Measurements from ENCODE around the gene CTNNA2. TPM values are rescaled to one million over a fixed set of nuclear protein-coding genes. Genes with fewer than 3 reads are reported as not detected.

The CTNNA2 gene
- total and polyA plus RNA-seq, 9 of the 15 experiments (the other 6 are each of a cell fraction or from before 2014, with no cell fraction given): 0.03 to 0.40 (median 0.15) TPM

DNA sequence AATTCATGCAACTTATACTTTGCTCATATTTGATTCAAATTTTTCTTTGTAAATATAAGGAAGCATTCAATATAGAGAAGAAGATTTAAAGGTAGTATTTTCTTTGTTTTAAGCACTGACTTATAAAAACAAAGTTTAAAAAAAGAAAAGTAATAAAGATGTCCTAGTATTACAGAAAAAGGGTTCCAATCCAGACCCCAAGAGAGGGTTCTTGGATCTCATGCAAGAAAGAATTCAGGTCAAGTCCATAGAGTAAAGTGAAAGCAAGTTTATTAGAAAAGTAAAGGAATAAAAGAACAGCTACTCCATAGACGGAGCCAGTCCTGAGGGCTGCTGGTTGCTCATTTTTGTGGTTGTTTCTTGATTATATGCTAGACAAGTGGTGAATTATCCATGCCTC, 267.9 kb downstream of the CTNNA2 start:
- Histone ChIP-seq H3K9me1 (ENCODE audit: control insufficient read depth, insufficient read depth, low read length) (no peaks in the 10 kb centered on the region), H3K9me3 (replicated peaks; ENCODE audit: control insufficient read depth, insufficient read depth, low read depth, low read length) (no peaks in the 10 kb centered on the region), H3K9ac (ENCODE audit: insufficient read depth in 1 of 2, low read depth in 2 of 2, low read length in 2 of 2) (no peak overlapping the region), H3K27me3 (ENCODE audit: control insufficient read depth in 2 of 2, insufficient read depth in 2 of 2, low read length in 2 of 2) (no peaks in the 10 kb centered on the region), H2AFZ (ENCODE audit: low read depth, low read length) (no peak overlapping the region), H3K36me3 (ENCODE audit: control insufficient read depth, insufficient read depth, low read length) (no peaks in the 10 kb centered on the region), H4K20me1 (replicated peaks; ENCODE audit: control insufficient read depth, insufficient read depth, low read length) (no peaks in the 10 kb centered on the region), H3K4me1 (replicated peaks in 1 of 2; ENCODE audit: control insufficient read depth in 2 of 2, insufficient read depth in 2 of 2, low read length in 2 of 2) (no peaks in the 10 kb centered on the region), H3K27ac (ENCODE audit: extremely low read depth, low read depth, low read length) (no peak overlapping the region), H3K4me3 (no peak overlapping the region), H3K79me2 (ENCODE audit: control insufficient read depth, insufficient read depth, low read length) (no peaks in the 10 kb centered on the region), H3K4me2 (ENCODE audit: insufficient read depth, low read length) (no peak overlapping the region)
- DNase-seq (ENCODE audit: extremely low read depth in 1 of 4, low spot score in 3 of 4): no peak
- in situ Hi-C loops (cut with MboI): no loop called here
- ChIA-PET CTCF (ENCODE audit: low intra/inter-chr PET ratio) (no interaction called here), POLR2A (no interaction called here)
- FAIRE-seq: no peak
- intact Hi-C loops (cut with micrococcal nuclease): no loop called here
- no peak for ATAC-seq
- no TSS peak for BruUV-seq (replicated peaks)
- WGBS (ENCODE audit: insufficient coverage, low coverage, missing lambda C conversion rate): 0% methylated on average over 1 of the region's 1 CpG
- TF ChIP-seq NR2F6 (CRISPR knock-in tag; IDR thresholded peaks at IDR 0.05) (no peak), BRF1 (IDR thresholded peaks at IDR 0.05; ENCODE audit: borderline replicate concordance, extremely low read depth, insufficient read length) (no peak), FIP1L1 (IDR thresholded peaks at IDR 0.05; ENCODE audit: low read depth, low read length, poor library complexity, severe bottlenecking) (no peak), BRCA1 (IDR thresholded peaks at IDR 0.05) (no peak), BRCA1 (CRISPR knock-in tag; IDR thresholded peaks at IDR 0.05) (no peak), XRCC4 (IDR thresholded peaks at IDR 0.05; ENCODE audit: extremely low read depth, insufficient read depth, insufficient read length) (no peak), ELF2 (CRISPR knock-in tag; IDR thresholded peaks at IDR 0.05) (no peak), MCM5 (IDR thresholded peaks at IDR 0.05; ENCODE audit: low read depth) (no peak), BCOR (IDR thresholded peaks at IDR 0.05) (no peak), ZKSCAN8 (CRISPR knock-in tag; IDR thresholded peaks at IDR 0.05) (no peak), TCF7 (IDR thresholded peaks at IDR 0.05; ENCODE audit: borderline replicate concordance) (no peak), SLC30A9 (CRISPR knock-in tag; IDR thresholded peaks at IDR 0.05) (no peak), SP1 (CRISPR knock-in tag; IDR thresholded peaks at IDR 0.05) (no peak)
- TF ChIP-seq, protein P1, sequence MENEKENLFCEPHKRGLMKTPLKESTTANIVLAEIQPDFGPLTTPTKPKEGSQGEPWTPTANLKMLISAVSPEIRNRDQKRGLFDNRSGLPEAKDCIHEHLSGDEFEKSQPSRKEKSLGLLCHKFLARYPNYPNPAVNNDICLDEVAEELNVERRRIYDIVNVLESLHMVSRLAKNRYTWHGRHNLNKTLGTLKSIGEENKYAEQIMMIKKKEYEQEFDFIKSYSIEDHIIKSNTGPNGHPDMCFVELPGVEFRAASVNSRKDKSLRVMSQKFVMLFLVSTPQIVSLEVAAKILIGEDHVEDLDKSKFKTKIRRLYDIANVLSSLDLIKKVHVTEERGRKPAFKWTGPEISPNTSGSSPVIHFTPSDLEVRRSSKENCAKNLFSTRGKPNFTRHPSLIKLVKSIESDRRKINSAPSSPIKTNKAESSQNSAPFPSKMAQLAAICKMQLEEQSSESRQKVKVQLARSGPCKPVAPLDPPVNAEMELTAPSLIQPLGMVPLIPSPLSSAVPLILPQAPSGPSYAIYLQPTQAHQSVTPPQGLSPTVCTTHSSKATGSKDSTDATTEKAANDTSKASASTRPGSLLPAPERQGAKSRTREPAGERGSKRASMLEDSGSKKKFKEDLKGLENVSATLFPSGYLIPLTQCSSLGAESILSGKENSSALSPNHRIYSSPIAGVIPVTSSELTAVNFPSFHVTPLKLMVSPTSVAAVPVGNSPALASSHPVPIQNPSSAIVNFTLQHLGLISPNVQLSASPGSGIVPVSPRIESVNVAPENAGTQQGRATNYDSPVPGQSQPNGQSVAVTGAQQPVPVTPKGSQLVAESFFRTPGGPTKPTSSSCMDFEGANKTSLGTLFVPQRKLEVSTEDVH (IDR thresholded peaks at IDR 0.05; ENCODE audit: low read depth, partially characterized antibody): no peak
- TF ChIP-seq, protein P2, sequence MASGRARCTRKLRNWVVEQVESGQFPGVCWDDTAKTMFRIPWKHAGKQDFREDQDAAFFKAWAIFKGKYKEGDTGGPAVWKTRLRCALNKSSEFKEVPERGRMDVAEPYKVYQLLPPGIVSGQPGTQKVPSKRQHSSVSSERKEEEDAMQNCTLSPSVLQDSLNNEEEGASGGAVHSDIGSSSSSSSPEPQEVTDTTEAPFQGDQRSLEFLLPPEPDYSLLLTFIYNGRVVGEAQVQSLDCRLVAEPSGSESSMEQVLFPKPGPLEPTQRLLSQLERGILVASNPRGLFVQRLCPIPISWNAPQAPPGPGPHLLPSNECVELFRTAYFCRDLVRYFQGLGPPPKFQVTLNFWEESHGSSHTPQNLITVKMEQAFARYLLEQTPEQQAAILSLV (tag; IDR thresholded peaks at IDR 0.05): no peak
- TF ChIP-seq, protein P3, sequence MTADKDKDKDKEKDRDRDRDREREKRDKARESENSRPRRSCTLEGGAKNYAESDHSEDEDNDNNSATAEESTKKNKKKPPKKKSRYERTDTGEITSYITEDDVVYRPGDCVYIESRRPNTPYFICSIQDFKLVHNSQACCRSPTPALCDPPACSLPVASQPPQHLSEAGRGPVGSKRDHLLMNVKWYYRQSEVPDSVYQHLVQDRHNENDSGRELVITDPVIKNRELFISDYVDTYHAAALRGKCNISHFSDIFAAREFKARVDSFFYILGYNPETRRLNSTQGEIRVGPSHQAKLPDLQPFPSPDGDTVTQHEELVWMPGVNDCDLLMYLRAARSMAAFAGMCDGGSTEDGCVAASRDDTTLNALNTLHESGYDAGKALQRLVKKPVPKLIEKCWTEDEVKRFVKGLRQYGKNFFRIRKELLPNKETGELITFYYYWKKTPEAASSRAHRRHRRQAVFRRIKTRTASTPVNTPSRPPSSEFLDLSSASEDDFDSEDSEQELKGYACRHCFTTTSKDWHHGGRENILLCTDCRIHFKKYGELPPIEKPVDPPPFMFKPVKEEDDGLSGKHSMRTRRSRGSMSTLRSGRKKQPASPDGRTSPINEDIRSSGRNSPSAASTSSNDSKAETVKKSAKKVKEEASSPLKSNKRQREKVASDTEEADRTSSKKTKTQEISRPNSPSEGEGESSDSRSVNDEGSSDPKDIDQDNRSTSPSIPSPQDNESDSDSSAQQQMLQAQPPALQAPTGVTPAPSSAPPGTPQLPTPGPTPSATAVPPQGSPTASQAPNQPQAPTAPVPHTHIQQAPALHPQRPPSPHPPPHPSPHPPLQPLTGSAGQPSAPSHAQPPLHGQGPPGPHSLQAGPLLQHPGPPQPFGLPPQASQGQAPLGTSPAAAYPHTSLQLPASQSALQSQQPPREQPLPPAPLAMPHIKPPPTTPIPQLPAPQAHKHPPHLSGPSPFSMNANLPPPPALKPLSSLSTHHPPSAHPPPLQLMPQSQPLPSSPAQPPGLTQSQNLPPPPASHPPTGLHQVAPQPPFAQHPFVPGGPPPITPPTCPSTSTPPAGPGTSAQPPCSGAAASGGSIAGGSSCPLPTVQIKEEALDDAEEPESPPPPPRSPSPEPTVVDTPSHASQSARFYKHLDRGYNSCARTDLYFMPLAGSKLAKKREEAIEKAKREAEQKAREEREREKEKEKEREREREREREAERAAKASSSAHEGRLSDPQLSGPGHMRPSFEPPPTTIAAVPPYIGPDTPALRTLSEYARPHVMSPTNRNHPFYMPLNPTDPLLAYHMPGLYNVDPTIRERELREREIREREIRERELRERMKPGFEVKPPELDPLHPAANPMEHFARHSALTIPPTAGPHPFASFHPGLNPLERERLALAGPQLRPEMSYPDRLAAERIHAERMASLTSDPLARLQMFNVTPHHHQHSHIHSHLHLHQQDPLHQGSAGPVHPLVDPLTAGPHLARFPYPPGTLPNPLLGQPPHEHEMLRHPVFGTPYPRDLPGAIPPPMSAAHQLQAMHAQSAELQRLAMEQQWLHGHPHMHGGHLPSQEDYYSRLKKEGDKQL (CRISPR knock-in tag; IDR thresholded peaks at IDR 0.05; ENCODE audit: borderline replicate concordance): no peak

Data from K562 (cell line).